ENCODE measurements around the gene THSD4.

DNA sequence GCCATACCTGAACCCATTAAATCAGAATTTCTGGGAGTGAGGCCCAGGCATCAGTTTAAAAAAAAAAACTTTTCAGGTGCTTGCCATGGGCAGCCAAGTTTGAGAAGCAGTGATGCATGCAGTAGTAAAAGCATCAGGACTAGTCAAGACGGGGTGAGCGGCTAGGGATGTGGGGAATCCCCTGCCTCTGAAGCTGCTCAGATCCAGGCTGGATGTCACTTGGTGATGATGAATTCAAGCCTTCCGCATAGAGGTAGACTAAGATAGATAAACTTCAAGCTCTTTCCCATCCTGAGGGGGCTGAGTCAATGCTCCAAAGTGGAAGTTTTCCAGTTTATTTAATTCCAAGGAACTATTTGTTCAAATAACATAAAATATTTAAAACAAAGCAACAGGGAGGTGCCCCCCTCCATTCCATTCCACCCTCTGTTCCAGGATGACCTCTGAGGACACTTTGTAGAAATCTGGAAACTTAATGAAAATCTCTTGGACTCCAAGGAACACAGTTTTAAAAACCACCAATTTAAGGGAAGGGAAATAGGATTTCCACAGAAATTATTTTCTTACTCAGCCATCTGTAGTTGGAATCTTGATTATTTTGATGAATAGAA, 594.6 kb downstream of the THSD4 start:
- TF ChIP-seq, protein P1, sequence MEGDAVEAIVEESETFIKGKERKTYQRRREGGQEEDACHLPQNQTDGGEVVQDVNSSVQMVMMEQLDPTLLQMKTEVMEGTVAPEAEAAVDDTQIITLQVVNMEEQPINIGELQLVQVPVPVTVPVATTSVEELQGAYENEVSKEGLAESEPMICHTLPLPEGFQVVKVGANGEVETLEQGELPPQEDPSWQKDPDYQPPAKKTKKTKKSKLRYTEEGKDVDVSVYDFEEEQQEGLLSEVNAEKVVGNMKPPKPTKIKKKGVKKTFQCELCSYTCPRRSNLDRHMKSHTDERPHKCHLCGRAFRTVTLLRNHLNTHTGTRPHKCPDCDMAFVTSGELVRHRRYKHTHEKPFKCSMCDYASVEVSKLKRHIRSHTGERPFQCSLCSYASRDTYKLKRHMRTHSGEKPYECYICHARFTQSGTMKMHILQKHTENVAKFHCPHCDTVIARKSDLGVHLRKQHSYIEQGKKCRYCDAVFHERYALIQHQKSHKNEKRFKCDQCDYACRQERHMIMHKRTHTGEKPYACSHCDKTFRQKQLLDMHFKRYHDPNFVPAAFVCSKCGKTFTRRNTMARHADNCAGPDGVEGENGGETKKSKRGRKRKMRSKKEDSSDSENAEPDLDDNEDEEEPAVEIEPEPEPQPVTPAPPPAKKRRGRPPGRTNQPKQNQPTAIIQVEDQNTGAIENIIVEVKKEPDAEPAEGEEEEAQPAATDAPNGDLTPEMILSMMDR (conservative IDR thresholded peaks at IDR 0.05; ENCODE audit: low read length), result no peak
- TF ChIP-seq EZH2phosphoT487 (IDR thresholded peaks at IDR 0.05; ENCODE audit: borderline replicate concordance), result no peak

Measured in Loucy (cell line).